ENCODE data around the gene CYBC1.

CYBC1 gene

DNA sequence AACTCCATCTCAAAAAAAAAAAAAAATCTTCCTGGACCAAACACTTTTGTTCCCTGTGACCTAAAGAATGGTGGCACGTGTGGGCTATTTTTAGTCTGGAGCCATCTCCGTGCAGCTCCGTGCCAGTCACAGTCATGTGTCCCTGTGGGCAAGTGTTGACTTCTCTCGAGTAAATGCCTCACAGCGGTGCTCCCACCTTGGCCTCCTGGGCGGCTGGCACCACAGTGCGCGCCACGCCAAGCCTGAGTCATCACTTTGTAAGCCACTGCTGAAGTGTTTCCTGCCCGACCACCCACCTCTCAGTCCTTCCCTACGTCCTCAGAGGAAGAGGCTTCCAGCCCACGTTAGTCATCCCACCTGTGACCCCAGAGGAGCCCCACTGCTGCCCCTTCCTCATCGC is 43.3 kb downstream of the CYBC1 start:
- Histone ChIP-seq H3K4me3 (ENCODE audit: low read length) (no peak overlapping the region), H3K4me2 (ENCODE audit: low read depth, low read length) (no peak overlapping the region), H3F3A (ENCODE audit: insufficient read depth, low read length) (peaks cover 20% of the 10 kb centered on the region), H3K4me1 (ENCODE audit: low read length) (peaks cover 20% of the 10 kb centered on the region), H4K20me1 (ENCODE audit: insufficient read depth, low read length) (no peaks in the 10 kb centered on the region), H2AFZ (ENCODE audit: low read length) (no peak overlapping the region), H3K9ac (ENCODE audit: low read length) (no peak overlapping the region), H3K27ac (ENCODE audit: low read length) (no peak overlapping the region), H3K79me2 (ENCODE audit: low read length) (peaks cover 17% of the 10 kb centered on the region), H3K9me2 (replicated peaks; ENCODE audit: insufficient read depth, low read length) (no peaks in the 10 kb centered on the region), H3K36me3 (replicated peaks; ENCODE audit: insufficient read depth, low read length) (no peaks in the 10 kb centered on the region), H3K9me3 (replicated peaks; ENCODE audit: insufficient read depth, low read length) (no peaks in the 10 kb centered on the region), H3K27me3 (replicated peaks; ENCODE audit: insufficient read depth, low read length) (no peaks in the 10 kb centered on the region)
- no peak for TF ChIP-seq EZH2 (optimal IDR thresholded peaks at IDR 0.05; ENCODE audit: low read depth, low read length)
- TF ChIP-seq EZH2phosphoT487 (IDR thresholded peaks at IDR 0.05; ENCODE audit: low read length), result no peak
- TF ChIP-seq, protein P1, sequence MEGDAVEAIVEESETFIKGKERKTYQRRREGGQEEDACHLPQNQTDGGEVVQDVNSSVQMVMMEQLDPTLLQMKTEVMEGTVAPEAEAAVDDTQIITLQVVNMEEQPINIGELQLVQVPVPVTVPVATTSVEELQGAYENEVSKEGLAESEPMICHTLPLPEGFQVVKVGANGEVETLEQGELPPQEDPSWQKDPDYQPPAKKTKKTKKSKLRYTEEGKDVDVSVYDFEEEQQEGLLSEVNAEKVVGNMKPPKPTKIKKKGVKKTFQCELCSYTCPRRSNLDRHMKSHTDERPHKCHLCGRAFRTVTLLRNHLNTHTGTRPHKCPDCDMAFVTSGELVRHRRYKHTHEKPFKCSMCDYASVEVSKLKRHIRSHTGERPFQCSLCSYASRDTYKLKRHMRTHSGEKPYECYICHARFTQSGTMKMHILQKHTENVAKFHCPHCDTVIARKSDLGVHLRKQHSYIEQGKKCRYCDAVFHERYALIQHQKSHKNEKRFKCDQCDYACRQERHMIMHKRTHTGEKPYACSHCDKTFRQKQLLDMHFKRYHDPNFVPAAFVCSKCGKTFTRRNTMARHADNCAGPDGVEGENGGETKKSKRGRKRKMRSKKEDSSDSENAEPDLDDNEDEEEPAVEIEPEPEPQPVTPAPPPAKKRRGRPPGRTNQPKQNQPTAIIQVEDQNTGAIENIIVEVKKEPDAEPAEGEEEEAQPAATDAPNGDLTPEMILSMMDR (IDR thresholded peaks at IDR 0.05; ENCODE audit: low read length), result no peak
- DNase-seq, result no peak

DNA sequence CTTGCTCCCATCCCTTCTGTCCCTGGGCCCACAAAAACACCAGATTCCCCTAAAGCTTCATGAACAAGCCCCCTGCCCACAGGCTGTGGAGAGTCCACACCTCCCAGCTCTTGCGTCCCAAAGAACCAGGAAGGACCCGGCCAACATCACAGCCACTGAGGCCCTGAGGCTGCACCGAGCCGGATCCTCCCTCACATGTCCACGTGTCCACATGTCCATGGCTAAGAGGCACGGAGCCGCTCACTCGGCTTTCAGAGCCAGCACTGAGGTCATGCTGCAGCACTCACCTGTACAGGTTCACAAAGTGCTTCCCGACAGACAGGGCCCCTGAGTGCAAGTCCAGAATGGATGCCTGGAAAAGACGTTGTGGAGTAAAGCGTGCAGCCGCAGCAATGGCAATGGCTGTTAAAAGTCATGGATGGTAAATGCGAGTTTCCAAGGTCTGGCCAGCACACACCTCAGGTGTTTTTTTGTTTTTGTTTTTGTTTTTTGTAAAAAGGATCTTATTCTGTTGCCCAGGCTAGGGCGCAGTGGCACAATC is 44.4 kb downstream of the CYBC1 start:
- no peaks in the 10 kb centered on the region for H3K9me3 ChIP-seq (replicated peaks; ENCODE audit: insufficient read depth, low read length)
- H2AFZ ChIP-seq (ENCODE audit: low read length), result no peak overlapping the region
- H3K36me3 ChIP-seq (replicated peaks; ENCODE audit: insufficient read depth, low read length), result no peaks in the 10 kb centered on the region
- peaks cover 25% of the 10 kb centered on the region for H3K4me1 ChIP-seq (ENCODE audit: low read length)
- no peak overlapping the region for H3K4me3 ChIP-seq (ENCODE audit: low read length)
- no peaks in the 10 kb centered on the region for H4K20me1 ChIP-seq (ENCODE audit: insufficient read depth, low read length)
- peaks cover 20% of the 10 kb centered on the region for H3F3A ChIP-seq (ENCODE audit: insufficient read depth, low read length)
- H3K27me3 ChIP-seq (replicated peaks; ENCODE audit: insufficient read depth, low read length), result no peaks in the 10 kb centered on the region
- H3K4me2 ChIP-seq (ENCODE audit: low read depth, low read length), result no peak overlapping the region
- no peak for DNase-seq
- no peaks in the 10 kb centered on the region for H3K9me2 ChIP-seq (replicated peaks; ENCODE audit: insufficient read depth, low read length)
- peaks cover 11% of the 10 kb centered on the region; the same call in 1 of the 2 replicates for H3K79me2 ChIP-seq (ENCODE audit: low read length)
- H3K27ac ChIP-seq (ENCODE audit: low read length), result no peak overlapping the region
- no peak overlapping the region for H3K9ac ChIP-seq (ENCODE audit: low read length)
- TF ChIP-seq, protein P1 (IDR thresholded peaks at IDR 0.05; ENCODE audit: low read length), result no peak
- TF ChIP-seq EZH2 (optimal IDR thresholded peaks at IDR 0.05; ENCODE audit: low read depth, low read length) (no peak), EZH2phosphoT487 (IDR thresholded peaks at IDR 0.05; ENCODE audit: low read length) (no peak)

DNA sequence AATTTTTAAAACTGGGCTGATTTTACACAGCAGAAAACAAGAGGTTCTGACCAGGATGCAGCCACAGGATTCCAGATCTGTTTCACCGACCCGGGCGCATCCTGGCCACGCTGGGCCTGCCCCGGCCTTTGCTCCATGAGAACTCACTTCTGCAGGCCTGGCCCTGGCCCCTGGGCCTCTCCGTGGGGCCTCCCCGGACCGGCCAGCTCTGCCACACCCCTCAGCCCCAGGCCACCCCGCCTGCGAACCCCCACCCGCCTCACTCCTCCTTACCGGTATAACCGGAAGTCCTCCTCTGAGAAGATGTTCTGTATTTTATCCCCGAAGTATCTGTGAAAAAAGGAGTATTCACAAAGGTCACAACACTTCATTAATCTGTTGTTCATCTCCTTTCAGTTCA is 45.5 kb downstream of the CYBC1 start:
- H3K9ac ChIP-seq (ENCODE audit: low read length), result no peak overlapping the region
- H3K4me2 ChIP-seq (ENCODE audit: low read depth, low read length), result no peak overlapping the region
- no peak for TF ChIP-seq EZH2phosphoT487 (IDR thresholded peaks at IDR 0.05; ENCODE audit: low read length)
- TF ChIP-seq, protein P1 (IDR thresholded peaks at IDR 0.05; ENCODE audit: low read length), result no peak
- TF ChIP-seq EZH2 (optimal IDR thresholded peaks at IDR 0.05; ENCODE audit: low read depth, low read length), result no peak
- H4K20me1 ChIP-seq (ENCODE audit: insufficient read depth, low read length), result no peaks in the 10 kb centered on the region
- H3K79me2 ChIP-seq (ENCODE audit: low read length), result peaks cover 7% of the 10 kb centered on the region; the same call in 1 of the 2 replicates
- H3K4me1 ChIP-seq (ENCODE audit: low read length), result peaks cover 29% of the 10 kb centered on the region
- no peaks in the 10 kb centered on the region for H3K36me3 ChIP-seq (replicated peaks; ENCODE audit: insufficient read depth, low read length)
- no peak for DNase-seq
- H3K4me3 ChIP-seq (ENCODE audit: low read length), result no peak overlapping the region
- no peaks in the 10 kb centered on the region for H3K9me3 ChIP-seq (replicated peaks; ENCODE audit: insufficient read depth, low read length)
- H3K27me3 ChIP-seq (replicated peaks; ENCODE audit: insufficient read depth, low read length), result no peaks in the 10 kb centered on the region
- no peak overlapping the region for H3K27ac ChIP-seq (ENCODE audit: low read length)
- no peaks in the 10 kb centered on the region for H3K9me2 ChIP-seq (replicated peaks; ENCODE audit: insufficient read depth, low read length)
- peaks cover 25% of the 10 kb centered on the region for H3F3A ChIP-seq (ENCODE audit: insufficient read depth, low read length)
- H2AFZ ChIP-seq (ENCODE audit: low read length), result no peak overlapping the region

Measured in MM.1S (cell line).